ENCODE data around the gene CNDP2.

CNDP2 gene

GRCh38 chr18:74450626-74451025, 45.5 kb upstream of the CNDP2 start:
- no peaks in the 10 kb centered on the region for H4K20me1 ChIP-seq (ENCODE audit: insufficient read depth, low read length)

GRCh38 chr18:74451148-74451547, 45.0 kb upstream of the CNDP2 start:
- no peaks in the 10 kb centered on the region for H3K9me3 ChIP-seq (replicated peaks; ENCODE audit: insufficient read depth, low read length)
- no peak overlapping the region for H3K4me3 ChIP-seq (ENCODE audit: low read length)
- H3F3A ChIP-seq (ENCODE audit: insufficient read depth, low read length): no peaks in the 10 kb centered on the region
- H3K36me3 ChIP-seq (replicated peaks; ENCODE audit: insufficient read depth, low read length): no peaks in the 10 kb centered on the region
- no peaks in the 10 kb centered on the region for H3K4me1 ChIP-seq (ENCODE audit: low read length)
- peaks cover 3% of the 10 kb centered on the region; the same call in 1 of the 2 replicates for H3K27me3 ChIP-seq (replicated peaks; ENCODE audit: insufficient read depth, low read length)
- H3K4me2 ChIP-seq (ENCODE audit: low read depth, low read length): no peak overlapping the region
- H4K20me1 ChIP-seq (ENCODE audit: insufficient read depth, low read length): no peaks in the 10 kb centered on the region
- DNase-seq: no peak
- no peak overlapping the region for H2AFZ ChIP-seq (ENCODE audit: low read length)
- H3K9ac ChIP-seq (ENCODE audit: low read length): no peak overlapping the region
- H3K27ac ChIP-seq (ENCODE audit: low read length): no peak overlapping the region
- no peak for TF ChIP-seq EZH2phosphoT487 (IDR thresholded peaks at IDR 0.05; ENCODE audit: low read length)
- no peak for TF ChIP-seq EZH2 (optimal IDR thresholded peaks at IDR 0.05; ENCODE audit: low read depth, low read length)
- no peak for TF ChIP-seq CTCF (IDR thresholded peaks at IDR 0.05; ENCODE audit: low read length)
- H3K9me2 ChIP-seq (replicated peaks; ENCODE audit: insufficient read depth, low read length): no peaks in the 10 kb centered on the region
- no peaks in the 10 kb centered on the region for H3K79me2 ChIP-seq (ENCODE audit: low read length)

More at GRCh38 chr18:74450626-74451025, 45.5 kb upstream of the CNDP2 start:
- Histone ChIP-seq H3K4me2 (ENCODE audit: low read depth, low read length) (no peak overlapping the region), H3F3A (ENCODE audit: insufficient read depth, low read length) (no peaks in the 10 kb centered on the region), H3K4me3 (ENCODE audit: low read length) (no peak overlapping the region), H3K4me1 (ENCODE audit: low read length) (no peaks in the 10 kb centered on the region), H3K9ac (ENCODE audit: low read length) (no peak overlapping the region), H3K9me3 (replicated peaks; ENCODE audit: insufficient read depth, low read length) (no peaks in the 10 kb centered on the region), H3K27ac (ENCODE audit: low read length) (no peak overlapping the region), H3K27me3 (replicated peaks; ENCODE audit: insufficient read depth, low read length) (no peaks in the 10 kb centered on the region), H3K9me2 (replicated peaks; ENCODE audit: insufficient read depth, low read length) (no peaks in the 10 kb centered on the region), H2AFZ (ENCODE audit: low read length) (no peak overlapping the region), H3K79me2 (ENCODE audit: low read length) (no peaks in the 10 kb centered on the region), H3K36me3 (replicated peaks; ENCODE audit: insufficient read depth, low read length) (no peaks in the 10 kb centered on the region)
- DNase-seq: no peak
- TF ChIP-seq EZH2 (optimal IDR thresholded peaks at IDR 0.05; ENCODE audit: low read depth, low read length): no peak
- no peak for TF ChIP-seq CTCF (IDR thresholded peaks at IDR 0.05; ENCODE audit: low read length)
- no peak for TF ChIP-seq EZH2phosphoT487 (IDR thresholded peaks at IDR 0.05; ENCODE audit: low read length)

- Histone ChIP-seq H4K20me1 (ENCODE audit: insufficient read depth, low read length) (no peaks in the 10 kb centered on the region), H3K9me2 (replicated peaks; ENCODE audit: insufficient read depth, low read length) (no peaks in the 10 kb centered on the region)
Measured at GRCh38 chr18:74453016-74453566, 43.1 kb upstream of the CNDP2 start.

More at GRCh38 chr18:74453016-74453566, 43.1 kb upstream of the CNDP2 start:
- H3K4me2 ChIP-seq (ENCODE audit: low read depth, low read length): no peak overlapping the region
- H3K4me3 ChIP-seq (ENCODE audit: low read length): no peak overlapping the region
- H2AFZ ChIP-seq (ENCODE audit: low read length): no peak overlapping the region
- no peaks in the 10 kb centered on the region for H3K36me3 ChIP-seq (replicated peaks; ENCODE audit: insufficient read depth, low read length)
- no peaks in the 10 kb centered on the region for H3K9me3 ChIP-seq (replicated peaks; ENCODE audit: insufficient read depth, low read length)
- H3F3A ChIP-seq (ENCODE audit: insufficient read depth, low read length): no peaks in the 10 kb centered on the region
- no peak overlapping the region for H3K9ac ChIP-seq (ENCODE audit: low read length)
- H3K79me2 ChIP-seq (ENCODE audit: low read length): no peaks in the 10 kb centered on the region
- H3K27me3 ChIP-seq (replicated peaks; ENCODE audit: insufficient read depth, low read length): peaks cover 10% of the 10 kb centered on the region; the same call in 1 of the 2 replicates
- no peaks in the 10 kb centered on the region for H3K4me1 ChIP-seq (ENCODE audit: low read length)
- TF ChIP-seq EZH2phosphoT487 (IDR thresholded peaks at IDR 0.05; ENCODE audit: low read length): no peak
- no peak for TF ChIP-seq CTCF (IDR thresholded peaks at IDR 0.05; ENCODE audit: low read length)
- no peak for TF ChIP-seq EZH2 (optimal IDR thresholded peaks at IDR 0.05; ENCODE audit: low read depth, low read length)
- no peak overlapping the region for H3K27ac ChIP-seq (ENCODE audit: low read length)
- DNase-seq: no peak

Data from MM.1S (cell line).